BLaER1 treated with 17β-estradiol and CSF1 and Interleukin-3, amounts not matched to agents 10 nM and 100 nM (cell line): ENCODE data around the gene MPHOSPH9.

Source experiments
- H3K27ac ChIP-seq, 11 experiments: shearing (Covaris generic); formaldehyde crosslinking; 2 replicates each; pipeline ENCODE4 v1.8.1; 2022
- H3K27me3 ChIP-seq, 11 experiments: shearing (Covaris generic); formaldehyde crosslinking; 2 replicates each; pipeline ENCODE4 v1.8.1; 2022
- H3K36me3 ChIP-seq, 11 experiments: shearing (Covaris generic); formaldehyde crosslinking; 2 replicates each; pipeline ENCODE4 v1.8.1; 2022
- H3K4me1 ChIP-seq, 10 experiments: shearing (Covaris generic); formaldehyde crosslinking; 2 replicates each; pipeline ENCODE4 v1.8.1; 2022
- H3K4me2 ChIP-seq, 11 experiments: shearing (Covaris generic); formaldehyde crosslinking; 2 replicates each; pipeline ENCODE4 v1.8.1; 2022
- H3K4me3 ChIP-seq, 10 experiments: shearing (Covaris generic); formaldehyde crosslinking; 2 replicates each; pipeline ENCODE4 v1.8.1; 2022
- H3K9ac ChIP-seq, 11 experiments: shearing (Covaris generic); formaldehyde crosslinking; 2 replicates each; pipeline ENCODE4 v1.8.1; 2022
- H3K9me3 ChIP-seq, 11 experiments: shearing (Covaris generic); formaldehyde crosslinking; replicated peaks in 1 of 11; 2 replicates each; pipeline ENCODE4 v1.8.1; 2022
- H4K20me1 ChIP-seq, 11 experiments: shearing (Covaris generic); formaldehyde crosslinking; 2 replicates each; pipeline ENCODE4 v1.8.1; 2022
- Cebpa-rat ChIP-seq, 11 experiments: shearing (Covaris generic); IDR thresholded peaks; 2 replicates each; pipeline ENCODE4 v1.8.1; 2022

MPHOSPH9 gene

DNA sequence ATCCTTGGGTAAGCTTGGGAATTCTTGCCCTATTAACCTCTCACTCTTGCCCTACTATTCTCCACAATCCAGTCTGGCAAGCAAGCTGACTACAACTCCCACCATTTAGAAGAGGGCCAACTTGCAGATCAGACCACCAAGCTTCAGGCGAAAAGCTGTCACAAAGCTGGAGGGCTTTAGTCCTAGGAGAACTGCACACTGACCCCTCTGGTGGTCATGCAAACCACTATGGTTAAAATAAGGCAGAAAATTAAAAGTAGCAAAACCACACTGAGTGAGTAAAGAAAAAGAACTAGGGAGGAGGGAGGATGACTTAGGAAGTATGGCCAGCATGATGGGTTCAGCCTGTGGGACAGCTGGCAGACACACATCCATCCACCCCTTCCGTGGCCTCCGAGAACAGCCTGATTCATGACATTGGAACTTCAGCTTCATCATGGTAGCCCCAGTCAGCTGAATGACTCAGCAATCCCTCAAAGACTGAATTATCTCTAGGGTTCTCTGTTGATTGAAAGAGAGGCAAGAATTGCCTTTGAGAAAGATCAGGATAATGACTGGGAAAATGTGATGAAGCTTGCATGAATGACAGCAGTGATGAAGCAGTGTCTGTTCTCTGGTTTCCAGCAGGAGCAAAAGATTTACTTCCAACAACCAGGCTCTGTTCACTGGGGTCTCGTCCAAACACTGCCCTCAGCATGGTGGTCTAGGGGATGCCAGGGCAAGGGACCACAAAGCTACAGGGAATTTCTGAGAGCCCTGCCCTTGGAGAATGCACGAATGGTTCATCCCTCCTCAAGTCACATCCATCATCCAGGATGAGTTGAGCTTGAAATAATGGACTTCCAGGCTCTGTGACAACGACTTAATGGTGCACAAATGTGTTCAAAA is 106.4 kb downstream of the MPHOSPH9 start:
- Histone ChIP-seq H4K20me1 (no peaks in the 10 kb centered on the region), H3K4me2 (peak overlapping the region in 10 of 11 experiments; percentile 24 to 90 (median 53); a peak in 19 of 22 replicates), H3K9me3 (peaks cover 0 to 10% (median 0%) of the 10 kb centered on the region in 11 experiments; a peak in 4 of 22 replicates), H3K4me3 (no peak overlapping the region), H3K9ac (no peak overlapping the region), H3K36me3 (no peaks in the 10 kb centered on the region; a peak in 1 of 22 replicates), H3K27ac (peak overlapping the region in 4 of 11 experiments; percentile 3 to 63 (median 26); a peak in 5 of 22 replicates), H3K27me3 (no peaks in the 10 kb centered on the region), H3K4me1 (peaks cover 13 to 79% (median 56%) of the 10 kb centered on the region in 10 experiments)
- no peak for TF ChIP-seq Cebpa-rat (IDR thresholded peaks at IDR 0.05)

DNA sequence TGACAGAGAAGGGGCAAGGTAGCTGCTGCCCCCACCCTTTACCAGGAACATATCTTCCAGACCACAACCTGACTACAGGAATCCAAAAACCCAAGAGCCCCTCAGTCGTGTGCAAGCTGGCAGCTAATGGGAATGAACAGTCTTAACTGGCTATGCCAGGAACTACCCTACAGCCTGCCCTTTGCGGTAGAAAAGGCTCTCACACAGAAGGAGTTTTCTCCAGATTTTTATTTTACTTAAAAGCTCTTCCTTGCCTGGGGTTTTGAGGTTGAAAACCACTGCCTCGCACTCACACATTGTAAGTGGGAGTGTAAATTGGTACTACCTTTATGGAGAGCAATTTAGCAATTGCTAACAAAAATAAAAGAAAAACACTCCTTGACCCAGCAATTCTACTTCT is 110.3 kb downstream of the MPHOSPH9 start:
- peaks cover 20 to 77% (median 55%) of the 10 kb centered on the region in 10 experiments for H3K4me1 ChIP-seq
- H3K4me2 ChIP-seq, result peak overlapping the region in 7 of 11 experiments; percentile 17 to 80 (median 67); a peak in 13 of 22 replicates
- no peak overlapping the region for H3K4me3 ChIP-seq
- H4K20me1 ChIP-seq, result no peaks in the 10 kb centered on the region
- H3K9ac ChIP-seq, result no peak overlapping the region
- no peaks in the 10 kb centered on the region; a peak in 1 of 22 replicates for H3K36me3 ChIP-seq
- TF ChIP-seq Cebpa-rat (IDR thresholded peaks at IDR 0.05), result no peak
- no peaks in the 10 kb centered on the region for H3K27me3 ChIP-seq
- H3K27ac ChIP-seq, result peak overlapping the region in 1 of 11 experiments; percentile 19; a peak in 1 of 22 replicates
- no peaks in the 10 kb centered on the region for H3K9me3 ChIP-seq

DNA sequence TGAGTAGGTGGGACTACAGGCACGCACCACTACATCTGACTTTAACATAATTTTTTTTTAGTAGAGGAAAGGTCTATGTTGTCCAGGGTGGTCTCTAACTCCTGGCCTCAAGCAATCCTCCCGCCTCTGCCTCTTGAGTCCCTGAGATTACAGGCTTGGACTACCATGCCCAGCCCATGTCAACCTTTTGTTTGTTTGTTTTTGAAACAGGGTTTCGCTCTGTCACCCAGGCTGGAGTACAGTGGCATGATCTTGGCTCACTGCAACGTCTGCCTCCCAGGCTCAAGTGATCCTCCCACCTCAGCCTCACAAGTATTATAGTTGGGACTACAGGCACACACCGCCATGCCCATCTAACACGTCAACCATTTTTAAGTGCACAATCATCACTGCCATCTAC is 111.3 kb downstream of the MPHOSPH9 start:
- no peak overlapping the region for H3K9ac ChIP-seq
- no peak for TF ChIP-seq Cebpa-rat (IDR thresholded peaks at IDR 0.05)
- no peak overlapping the region for H3K27ac ChIP-seq
- H3K27me3 ChIP-seq, result no peaks in the 10 kb centered on the region
- H3K36me3 ChIP-seq, result peaks cover 0 to 7% (median 0%) of the 10 kb centered on the region in 11 experiments; a peak in 2 of 22 replicates
- no peaks in the 10 kb centered on the region for H4K20me1 ChIP-seq
- no peak overlapping the region for H3K4me3 ChIP-seq
- no peaks in the 10 kb centered on the region for H3K9me3 ChIP-seq
- H3K4me2 ChIP-seq, result peak overlapping the region in 9 of 11 experiments; percentile 17 to 80 (median 67); a peak in 13 of 22 replicates
- H3K4me1 ChIP-seq, result peaks cover 16 to 76% (median 50%) of the 10 kb centered on the region in 10 experiments

DNA sequence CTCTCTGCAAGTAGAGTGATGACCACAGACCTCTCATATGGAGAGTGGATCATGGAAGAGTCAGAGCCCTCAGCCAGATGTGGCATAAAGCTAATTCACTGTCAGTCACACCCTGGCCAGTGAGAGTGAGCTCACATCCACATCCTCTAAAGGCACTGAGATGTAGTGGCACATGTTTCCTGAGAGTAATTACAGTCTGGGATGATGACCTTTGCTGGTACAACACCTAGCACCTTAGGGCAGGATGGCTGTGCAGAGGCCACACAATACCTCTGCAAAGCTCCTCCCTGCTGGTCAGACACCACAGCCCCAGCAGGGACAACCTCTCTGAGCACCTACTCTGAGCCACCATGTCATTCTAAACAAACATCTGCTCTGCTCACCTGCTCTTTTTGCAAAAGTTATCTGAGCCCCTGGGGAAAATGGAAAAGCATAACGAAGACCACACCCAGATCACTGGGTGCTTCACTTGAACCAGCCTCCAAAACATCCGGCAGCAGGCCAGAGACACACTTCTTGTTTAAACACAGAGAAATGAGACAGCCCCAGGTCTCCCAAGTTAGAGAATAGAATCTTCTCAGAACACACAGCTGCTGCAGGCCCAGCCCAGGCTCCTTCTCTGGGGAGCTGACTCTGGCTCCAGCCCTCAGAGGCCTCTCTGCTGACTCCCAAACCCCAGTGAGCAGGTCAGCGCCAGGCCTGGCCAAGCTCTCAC is 112.3 kb downstream of the MPHOSPH9 start:
- Histone ChIP-seq H3K9me3 (no peaks in the 10 kb centered on the region), H3K27ac (peak overlapping the region in 7 of 11 experiments; percentile 19 to 58 (median 46); a peak in 12 of 22 replicates), H3K27me3 (no peaks in the 10 kb centered on the region), H3K36me3 (peaks cover 0 to 7% (median 0%) of the 10 kb centered on the region in 11 experiments; a peak in 2 of 22 replicates), H3K4me1 (peaks cover 16 to 79% (median 52%) of the 10 kb centered on the region in 10 experiments), H3K4me3 (no peak overlapping the region), H3K4me2 (peak overlapping the region; percentile 50 to 80 (median 65)), H3K9ac (peak overlapping the region in 8 of 11 experiments; percentile 5 to 53 (median 18); a peak in 6 of 22 replicates), H4K20me1 (no peaks in the 10 kb centered on the region)
- TF ChIP-seq Cebpa-rat (IDR thresholded peaks at IDR 0.05), result no peak

DNA sequence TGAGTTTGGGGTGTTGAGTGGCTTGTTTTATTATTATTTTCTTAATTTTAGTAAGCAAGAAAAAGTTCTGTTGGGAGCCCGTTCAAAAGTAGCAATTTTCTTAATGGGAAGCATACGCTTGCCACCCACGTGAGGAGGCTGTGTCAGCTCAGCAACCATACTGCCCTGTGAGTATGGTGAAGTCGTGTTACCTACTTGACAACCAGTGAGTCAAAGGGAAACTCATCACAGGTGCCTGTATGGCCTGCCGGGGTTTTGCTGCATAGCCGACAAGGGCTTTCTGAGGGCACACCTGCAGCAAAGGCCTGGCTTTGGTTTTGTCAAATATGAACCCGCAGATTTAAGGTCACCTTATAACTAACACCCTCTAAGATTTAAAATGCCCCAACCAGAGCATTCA is 113.1 kb downstream of the MPHOSPH9 start:
- Histone ChIP-seq H3K36me3 (peaks cover 0 to 7% (median 0%) of the 10 kb centered on the region in 11 experiments; a peak in 2 of 22 replicates), H3K4me3 (no peak overlapping the region), H3K27me3 (no peaks in the 10 kb centered on the region), H3K9ac (no peak overlapping the region), H3K27ac (no peak overlapping the region), H3K4me1 (peaks cover 24 to 87% (median 60%) of the 10 kb centered on the region in 10 experiments), H3K4me2 (peak overlapping the region in 7 of 11 experiments; percentile 52 to 80 (median 67); a peak in 10 of 22 replicates), H4K20me1 (no peaks in the 10 kb centered on the region), H3K9me3 (no peaks in the 10 kb centered on the region)
- TF ChIP-seq Cebpa-rat (IDR thresholded peaks at IDR 0.05), result no peak

DNA sequence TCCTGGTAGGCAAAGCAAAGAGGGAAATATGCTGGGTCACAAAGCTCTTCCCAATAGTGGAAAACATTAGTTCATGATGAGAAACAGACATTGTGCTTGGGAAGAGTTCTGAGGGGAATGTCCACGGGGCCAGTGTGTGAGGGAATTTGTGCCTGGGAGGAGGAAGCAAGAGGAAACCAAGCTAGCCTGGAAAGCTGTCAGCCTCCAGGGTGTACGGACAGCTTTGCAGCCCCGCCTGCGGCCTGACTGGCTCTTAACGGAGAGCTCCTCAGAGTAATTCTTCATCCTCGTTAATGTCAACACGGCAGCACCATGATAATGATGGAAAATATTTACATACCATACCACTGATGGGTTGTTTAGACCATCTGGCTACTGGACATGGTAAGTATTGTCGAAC is 114.4 kb downstream of the MPHOSPH9 start:
- H4K20me1 ChIP-seq, result no peaks in the 10 kb centered on the region
- H3K4me1 ChIP-seq, result peaks cover 30 to 92% (median 64%) of the 10 kb centered on the region in 10 experiments
- no peak overlapping the region for H3K9ac ChIP-seq
- H3K4me3 ChIP-seq, result no peak overlapping the region
- H3K27ac ChIP-seq, result no peak overlapping the region
- TF ChIP-seq Cebpa-rat (IDR thresholded peaks at IDR 0.05), result no peak
- no peaks in the 10 kb centered on the region for H3K27me3 ChIP-seq
- H3K9me3 ChIP-seq, result no peaks in the 10 kb centered on the region
- peaks cover 0 to 7% (median 0%) of the 10 kb centered on the region in 11 experiments; a peak in 2 of 22 replicates for H3K36me3 ChIP-seq
- peak overlapping the region in 2 of 11 experiments; percentile 28 to 54; a peak in 2 of 22 replicates for H3K4me2 ChIP-seq

DNA sequence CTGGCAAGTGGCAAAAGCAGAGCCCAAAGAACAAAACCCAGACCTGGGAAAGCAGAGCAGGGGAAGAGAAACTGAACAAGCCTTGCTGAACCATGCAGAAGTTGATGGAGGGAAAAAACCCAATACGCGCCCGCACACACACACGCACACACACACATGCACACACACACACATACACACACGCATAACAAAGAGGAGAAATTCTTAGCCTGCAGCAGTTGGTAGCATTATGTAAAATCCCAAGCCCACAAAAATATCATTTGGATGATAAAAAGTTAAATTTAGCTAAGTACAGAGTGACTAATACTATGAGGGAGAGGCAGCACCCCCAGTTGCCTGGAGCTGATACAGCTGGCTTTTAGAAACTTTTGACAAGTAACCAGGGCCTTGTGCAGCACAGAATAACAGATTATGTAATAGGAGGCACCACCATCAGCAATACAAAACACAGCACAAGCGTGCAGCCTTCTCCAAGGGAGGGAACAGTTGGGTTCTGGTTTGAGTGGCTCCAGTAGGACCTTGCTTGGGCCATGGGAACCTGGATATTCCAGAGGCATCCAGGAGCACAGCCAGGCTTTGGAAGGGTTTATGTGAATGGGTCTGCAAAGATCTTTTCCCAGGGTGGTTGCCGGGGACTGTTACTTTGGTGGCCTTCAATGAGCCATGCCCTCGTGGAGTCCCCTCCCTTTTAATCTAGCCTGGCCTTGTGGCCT is 117.4 kb downstream of the MPHOSPH9 start:
- H3K36me3 ChIP-seq, result peaks cover 0 to 7% (median 0%) of the 10 kb centered on the region in 11 experiments; a peak in 2 of 22 replicates
- H4K20me1 ChIP-seq, result peaks cover 0 to 7% (median 0%) of the 10 kb centered on the region in 11 experiments; a peak in 3 of 22 replicates
- no peak overlapping the region; a peak in 1 of 22 replicates for H3K27ac ChIP-seq
- no peak overlapping the region for H3K4me3 ChIP-seq
- H3K4me2 ChIP-seq, result peak overlapping the region; percentile 10 to 57 (median 41); a peak in 21 of 22 replicates
- peaks cover 0 to 17% (median 9%) of the 10 kb centered on the region in 11 experiments; a peak in 9 of 22 replicates for H3K27me3 ChIP-seq
- TF ChIP-seq Cebpa-rat (IDR thresholded peaks at IDR 0.05), result no peak
- no peaks in the 10 kb centered on the region for H3K9me3 ChIP-seq
- H3K4me1 ChIP-seq, result peaks cover 40 to 92% (median 66%) of the 10 kb centered on the region in 10 experiments
- H3K9ac ChIP-seq, result no peak overlapping the region
